Natural killer cell (primary cell): ENCODE data around the gene SOX8. TPM values are rescaled to one million over a fixed set of nuclear protein-coding genes. Genes with fewer than 3 reads are reported as not detected.

ENCODE experiments used
- ATAC-seq, 3 donors: fragments of 150-1000 bp in 2 of 3; fragments of 200-7000 bp in 1 of 3; cut with Tn5 transposase; 1 replicate in 1 of 3; 2 replicates in 2 of 3; pipeline ENCODE4 v1.10.0; 2021; ENCODE audit warnings: mild to moderate bottlenecking in 2 of 3, moderate library complexity in 2 of 3
- DNase-seq, 2 donors: peaks; one replicate each; pipeline versions ENCODE4 v3.0.0 to v3.0.0-alpha.2; 2013 to 2021; ENCODE audit warnings: mixed read lengths in 1 of 2
- H3K27ac ChIP-seq: one replicate; pipeline ENCODE4 v1.5.1; 2013; ENCODE audit warnings: mild to moderate bottlenecking, low read length
- H3K27me3 ChIP-seq: one replicate; pipeline ENCODE4 v1.6.1; 2013; ENCODE audit warnings: low read length; ENCODE audit not compliant: control insufficient read depth, insufficient read depth
- H3K36me3 ChIP-seq: one replicate; pipeline ENCODE4 v1.6.1; 2013; ENCODE audit warnings: low read length; ENCODE audit not compliant: control insufficient read depth, insufficient read depth
- H3K4me1 ChIP-seq: one replicate; pipeline ENCODE4 v1.6.1; 2013; ENCODE audit warnings: low read length; ENCODE audit not compliant: control insufficient read depth, insufficient read depth
- H3K4me3 ChIP-seq: one replicate; pipeline ENCODE4 v1.5.1; 2013; ENCODE audit warnings: low read length
- H3K9me3 ChIP-seq: one replicate; pipeline ENCODE4 v1.6.1; 2013; ENCODE audit warnings: low read length; ENCODE audit not compliant: control insufficient read depth, insufficient read depth
- H3K27ac Mint-ChIP-seq, 2 donors: one replicate each; pipeline ENCODE4 v1.8.0; 2022; ENCODE audit warnings: mild to moderate bottlenecking in 2 of 2, mixed read lengths in 2 of 2, moderate library complexity in 1 of 2
- H3K27me3 Mint-ChIP-seq, 2 donors: one replicate each; pipeline ENCODE4 v1.8.0; 2022; ENCODE audit warnings: low read depth in 2 of 2, mixed read lengths in 2 of 2
- H3K36me3 Mint-ChIP-seq: one replicate; pipeline ENCODE4 v1.8.0; 2022; ENCODE audit warnings: mixed read lengths
- H3K4me1 Mint-ChIP-seq, 2 donors: one replicate each; pipeline ENCODE4 v1.8.0; 2022; ENCODE audit warnings: mixed read lengths in 2 of 2
- H3K4me3 Mint-ChIP-seq: one replicate; pipeline ENCODE4 v1.8.0; 2022; ENCODE audit warnings: mild to moderate bottlenecking, moderate library complexity, mixed read lengths
- H3K9me3 Mint-ChIP-seq, 2 donors: one replicate each; pipeline ENCODE4 v1.8.0; 2022; ENCODE audit warnings: mixed read lengths in 2 of 2
- CTCF ChIP-seq: fragments of 200-600 bp; IDR thresholded peaks from one replicate; pipeline ENCODE4 v1.8.0; 2022; ENCODE audit warnings: antibody characterized with exemption
- WGBS: methylation state at CpG from one replicate; pipeline ENCODE4 v1.1.7; 2013; ENCODE audit warnings: missing lambda C conversion rate; ENCODE audit not compliant: insufficient coverage; 5-methylcytosine and 5-hydroxymethylcytosine counted together
- intact Hi-C: fragments of 100-400 bp; cut with micrococcal nuclease; formaldehyde crosslinking; loops from one replicate; pipeline ENCODE4 v1.14.2; 2022
- total RNA-seq, 4 donors: library from RNA; stranded (reverse); fragments of 120-200 nt in 1 of 4; gene quantifications; one replicate each; pipeline versions ENCODE4 v1.2.3 to v1.2.4, GENCODE V29; 2013 to 2022

The SOX8 gene
- total RNA-seq, 3 donors from 2014 or later (not counting 1 experiment from before 2014, with no cell fraction given): not detected

- Mint-ChIP-seq H3K36me3 (no peaks in the 10 kb centered on the region), H3K9me3 (no peaks in the 10 kb centered on the region), H3K27me3 (peaks cover 7 to 18% of the 10 kb centered on the region in 2 donors), H3K27ac (no peak overlapping the region), H3K4me1 (peaks cover 5 to 6% of the 10 kb centered on the region in 2 donors), H3K4me3 (no peak overlapping the region)
- Histone ChIP-seq H3K9me3 (no peaks in the 10 kb centered on the region), H3K36me3 (no peaks in the 10 kb centered on the region), H3K4me3 (no peak overlapping the region), H3K4me1 (peaks cover 10% of the 10 kb centered on the region), H3K27ac (no peak overlapping the region), H3K27me3 (peaks cover 10% of the 10 kb centered on the region)
- intact Hi-C loops: no loop called here
- ATAC-seq: peak in 2 of 3 donors; percentile 27 to 34
- peak in 1 of 2 donors; percentile 41 for DNase-seq
- no peak for TF ChIP-seq CTCF
- WGBS: 2% methylated on average over 31 of the region's 31 CpGs
Observed at GRCh38 chr16:980595-980854, 1.0 kb upstream of the SOX8 start.

GRCh38 chr16:982145-983043 is 824 bp downstream of the SOX8 start:
- peaks cover 10% of the 10 kb centered on the region for H3K27me3 ChIP-seq
- H3K36me3 Mint-ChIP-seq: no peaks in the 10 kb centered on the region
- no peaks in the 10 kb centered on the region for H3K36me3 ChIP-seq
- intact Hi-C loops: no loop called here
- no peaks in the 10 kb centered on the region for H3K9me3 ChIP-seq
- peak in 1 of 2 donors; percentile 53 for DNase-seq
- WGBS: 23% methylated on average over 76 of the region's 76 CpGs
- H3K4me1 ChIP-seq: peaks cover 10% of the 10 kb centered on the region
- no peak for TF ChIP-seq CTCF
- peak overlapping the region; percentile 63 for H3K4me3 Mint-ChIP-seq
- no peak overlapping the region for H3K27ac Mint-ChIP-seq
- H3K4me3 ChIP-seq: no peak overlapping the region
- H3K27me3 Mint-ChIP-seq: peaks cover 7 to 18% of the 10 kb centered on the region in 2 donors
- no peaks in the 10 kb centered on the region for H3K9me3 Mint-ChIP-seq
- H3K27ac ChIP-seq: no peak overlapping the region
- peaks cover 5 to 6% of the 10 kb centered on the region in 2 donors for H3K4me1 Mint-ChIP-seq
- no peak for ATAC-seq

- no peak overlapping the region for H3K27ac ChIP-seq
- Mint-ChIP-seq H3K27ac (no peak overlapping the region), H3K27me3 (peaks cover 7 to 10% of the 10 kb centered on the region in 2 donors), H3K4me1 (peaks cover 5 to 6% of the 10 kb centered on the region in 2 donors), H3K4me3 (peak overlapping the region; percentile 63), H3K9me3 (no peaks in the 10 kb centered on the region), H3K36me3 (no peaks in the 10 kb centered on the region)
- DNase-seq: no peak
- WGBS: 86% methylated on average over 59 of the region's 59 CpGs
- H3K9me3 ChIP-seq: no peaks in the 10 kb centered on the region
- TF ChIP-seq CTCF: no peak
- intact Hi-C loops: no loop called here
- H3K4me1 ChIP-seq: peaks cover 10% of the 10 kb centered on the region
- peaks cover 10% of the 10 kb centered on the region for H3K27me3 ChIP-seq
- no peak overlapping the region for H3K4me3 ChIP-seq
- no peak for ATAC-seq
- no peaks in the 10 kb centered on the region for H3K36me3 ChIP-seq
Observed at GRCh38 chr16:983044-984030, 1.8 kb downstream of the SOX8 start.
